D721Med (cell line): ENCODE results near the gene PSKH1.

ENCODE experiments used
- DNase-seq: peaks from one replicate; pipeline ENCODE4 v3.0.0; 2011; ENCODE audit warnings: low spot score; ENCODE audit not compliant: insufficient read length
- FAIRE-seq: peaks from 2 replicates; lab custom pipeline; 2011; peaks lifted over from hg19 to GRCh38; lab: Jason Lieb, UNC
- CTCF ChIP-seq: IDR thresholded peaks from 2 replicates; pipeline ENCODE4 v1.5.1; 2012; ENCODE audit warnings: mild to moderate bottlenecking, control low read depth; ENCODE audit not compliant: insufficient read depth; ENCODE audit errors: missing control alignments

The PSKH1 gene

GRCh38 chr16:67945392-67945933, 52.4 kb downstream of the PSKH1 start:
- no peak for DNase-seq
- no peak for FAIRE-seq
- no peak for TF ChIP-seq CTCF

- FAIRE-seq = no peak
- no peak for DNase-seq
Observed at GRCh38 chr16:67946128-67946569, 53.1 kb downstream of the PSKH1 start.

GRCh38 chr16:67946966-67947558, 54.0 kb downstream of the PSKH1 start:
- no peak for TF ChIP-seq CTCF
- no peak for FAIRE-seq
- no peak for DNase-seq

More at GRCh38 chr16:67946128-67946569, 53.1 kb downstream of the PSKH1 start:
- TF ChIP-seq CTCF = no peak

GRCh38 chr16:67948015-67948414, 55.0 kb downstream of the PSKH1 start:
- TF ChIP-seq CTCF = no peak
- no peak for FAIRE-seq
- DNase-seq = no peak

- no peak for TF ChIP-seq CTCF
- no peak for FAIRE-seq
- DNase-seq = no peak
Observed at GRCh38 chr16:67949645-67950044, 56.6 kb downstream of the PSKH1 start.

GRCh38 chr16:67950335-67950843, 57.3 kb downstream of the PSKH1 start:
- DNase-seq (no peak), FAIRE-seq (no peak)
- no peak for TF ChIP-seq CTCF

- no peak for TF ChIP-seq CTCF
- FAIRE-seq = no peak
Observed at GRCh38 chr16:67951485-67951884, 58.4 kb downstream of the PSKH1 start.

More at GRCh38 chr16:67951485-67951884, 58.4 kb downstream of the PSKH1 start:
- no peak for DNase-seq
